Keratinocyte (primary cell): ENCODE results near the gene PDE6G. TPM values are rescaled to one million over a fixed set of nuclear protein-coding genes. Genes with fewer than 3 reads are reported as not detected.

Source experiments
- DNase-seq: peaks from one replicate; pipeline ENCODE4 v3.0.0-alpha.2; 2011; ENCODE audit warnings: low read depth, missing footprints, low spot score
- FAIRE-seq: peaks from 2 replicates; lab custom pipeline; 2011; peaks lifted over from hg19 to GRCh38; lab: Jason Lieb, UNC
- H2AFZ ChIP-seq: 2 replicates; pipeline ENCODE4 v1.6.0; 2012; ENCODE audit warnings: low read length, control low read depth, inconsistent platforms; ENCODE audit not compliant: control insufficient read depth
- H3K27ac ChIP-seq: 2 replicates; pipeline ENCODE4 v1.5.1; 2011; ENCODE audit warnings: low read length; ENCODE audit not compliant: control insufficient read depth, insufficient read depth
- H3K27me3 ChIP-seq: 3 replicates; pipeline ENCODE4 v1.6.0; 2011; ENCODE audit warnings: low read length; ENCODE audit not compliant: control insufficient read depth, insufficient read depth; ENCODE audit errors: extremely low read depth
- H3K36me3 ChIP-seq, 2 experiments: 2 replicates in 1 of 2; 3 replicates in 1 of 2; pipeline ENCODE4 v1.5.1; 2011; ENCODE audit warnings: low read length in 2 of 2, mild to moderate bottlenecking in 1 of 2; ENCODE audit not compliant: control insufficient read depth in 2 of 2, insufficient read depth in 2 of 2; ENCODE audit errors: extremely low read depth in 1 of 2
- H3K4me1 ChIP-seq: 3 replicates; pipeline ENCODE4 v1.5.1; 2011; ENCODE audit warnings: low read length; ENCODE audit not compliant: control insufficient read depth, insufficient read depth; ENCODE audit errors: extremely low read depth
- H3K4me2 ChIP-seq: 3 replicates; pipeline ENCODE4 v1.6.0; 2011; ENCODE audit warnings: low read depth, low read length; ENCODE audit not compliant: control insufficient read depth, insufficient read depth; ENCODE audit errors: extremely low read depth
- H3K4me3 ChIP-seq, 3 experiments: fragments of 200-600 bp in 1 of 3; sonication (generic) in 1 of 3; 2 replicates in 2 of 3; 3 replicates in 1 of 3; pipeline ENCODE4 v1.5.1; 2011 to 2016; ENCODE audit warnings: low read length in 3 of 3, mild to moderate bottlenecking in 3 of 3, control low read depth in 2 of 3, inconsistent platforms in 1 of 3, low read depth in 1 of 3, mixed read lengths in 1 of 3, mixed run types in 1 of 3, moderate library complexity in 1 of 3; ENCODE audit not compliant: control insufficient read depth in 2 of 3, insufficient read depth in 2 of 3; ENCODE audit errors: extremely low read depth in 1 of 3
- H3K79me2 ChIP-seq: 2 replicates; pipeline ENCODE4 v1.6.0; 2012; ENCODE audit warnings: low read length; ENCODE audit not compliant: control insufficient read depth, insufficient read depth
- H3K9ac ChIP-seq: 3 replicates; pipeline ENCODE4 v1.6.0; 2011; ENCODE audit warnings: low read length; ENCODE audit not compliant: control insufficient read depth, insufficient read depth; ENCODE audit errors: extremely low read depth
- H3K9me1 ChIP-seq: 3 replicates; pipeline ENCODE4 v1.6.0; 2011; ENCODE audit warnings: low read length; ENCODE audit not compliant: control insufficient read depth, insufficient read depth; ENCODE audit errors: extremely low read depth
- H3K9me3 ChIP-seq: 2 replicates; pipeline ENCODE4 v1.5.1; 2012; ENCODE audit warnings: low read depth, low read length; ENCODE audit not compliant: control insufficient read depth
- H4K20me1 ChIP-seq: 3 replicates; pipeline ENCODE4 v1.6.0; 2011; ENCODE audit warnings: low read length; ENCODE audit not compliant: control insufficient read depth, insufficient read depth; ENCODE audit errors: extremely low read depth
- CTCF ChIP-seq, 3 experiments: IDR thresholded peaks in 1 of 3; conservative IDR thresholded peaks in 1 of 3; optimal IDR thresholded peaks in 1 of 3; 2 replicates in 2 of 3; 3 replicates in 1 of 3; pipeline versions ENCODE3 to v1.5.1; 2011; ENCODE audit warnings: low read length in 3 of 3, mild to moderate bottlenecking in 3 of 3, moderate library complexity in 2 of 3, control low read depth in 1 of 3, inconsistent platforms in 1 of 3; ENCODE audit not compliant: insufficient read depth in 2 of 3; ENCODE audit errors: extremely low read depth in 1 of 3
- EZH2 ChIP-seq: IDR thresholded peaks from one replicate; pipeline ENCODE4 v1.6.1; 2012; ENCODE audit warnings: inconsistent platforms, mild to moderate bottlenecking, low read length, moderate library complexity
- dilution Hi-C: fragments of 300-500 bp; cut with MboI; formaldehyde crosslinking; loops from one replicate; pipeline ENCODE4 v1.7.0; 2020; ENCODE audit warnings: low sequenced_read_pairs; ENCODE audit not compliant: extremely low pct_ligation_motif_present
- polyA plus RNA-seq, 5 experiments: library from polyadenylated mRNA; depleted of rRNA in 3 of 5; stranded (reverse) in 3 of 5; stranded (forward) in 1 of 5; unstranded in 1 of 5; fragments of >200 nt; gene quantifications; 1 replicate in 1 of 5; 2 replicates in 3 of 5; 3 replicates in 1 of 5; pipeline versions ENCODE4 v1.2.1 to v1.2.3, GENCODE V29; 2011 to 2012; ENCODE audit warnings: missing spikeins in 2 of 5, low read depth in 1 of 5, low replicate concordance in 1 of 5

Gene PDE6G
- polyA plus RNA-seq, 1 donor (not counting 4 experiments of a cell fraction or from before 2014, with no cell fraction given) = not detected

DNA sequence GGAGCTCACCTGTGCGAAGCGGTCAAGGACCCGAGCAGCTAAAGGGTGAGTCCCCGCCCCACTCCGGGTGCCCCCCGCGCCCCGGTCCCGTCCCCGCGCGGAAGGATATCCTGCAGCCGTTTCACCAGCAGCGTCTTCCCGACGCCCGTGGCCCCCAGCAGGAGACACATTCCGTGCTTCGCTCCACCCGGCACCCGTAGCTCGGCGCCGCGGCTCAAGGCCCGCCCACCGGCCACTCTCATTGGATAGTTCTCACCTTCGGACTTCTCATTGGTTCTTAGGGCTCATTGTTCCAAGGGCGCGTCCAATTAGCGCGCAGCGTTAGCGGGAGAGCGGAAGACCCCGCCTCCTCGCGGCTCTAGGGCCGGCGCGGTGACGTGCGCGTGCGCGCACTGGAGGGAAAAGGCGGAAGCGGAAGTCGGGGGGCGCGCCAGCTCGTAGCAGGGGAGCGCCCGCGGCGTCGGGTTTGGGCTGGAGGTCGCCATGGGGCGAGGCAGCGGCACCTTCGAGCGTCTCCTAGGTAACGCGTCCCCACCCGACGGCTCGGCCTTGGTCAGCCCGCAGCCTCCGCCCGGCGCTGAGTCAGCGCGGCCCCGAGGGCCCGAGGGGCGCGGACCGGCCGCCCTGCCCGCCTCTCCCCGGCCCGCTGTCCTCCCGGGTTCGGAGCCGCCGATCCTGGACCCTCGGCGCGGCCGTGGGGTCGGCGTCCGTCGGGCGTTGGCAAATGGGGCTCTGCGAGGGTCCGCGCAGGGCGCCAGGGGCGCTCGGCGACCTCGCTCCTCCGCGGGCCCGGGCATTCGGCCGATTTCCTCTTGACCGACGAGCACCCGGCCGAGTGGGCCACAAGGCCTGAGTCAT, 27.5 kb upstream of the PDE6G start, which contains the start of the genes ARL16 and HGS:
ARL16 (minus strand) TSS at position 214 of the 858 bp plus-strand sequence; CDS start at position 170, 44 bp downstream.
HGS (plus strand) TSS at position 428 of the 858 bp plus-strand sequence; CDS start at position 484, 56 bp downstream.
- DNase-seq (peak; percentile 90), FAIRE-seq (peak; percentile 80)
- H3K27ac ChIP-seq = peak within 1 kb of the TSS; percentile 93
- dilution Hi-C loops = no loop called here
- H4K20me1 ChIP-seq = peaks cover 22% of the 10 kb centered on the region
- H3K9me3 ChIP-seq = no peaks in the 10 kb centered on the region
- peak within 1 kb of the TSS; percentile 83 for H3K9ac ChIP-seq
- no peak for TF ChIP-seq EZH2
- TF ChIP-seq CTCF (optimal IDR thresholded peaks at IDR 0.05 in 1 of 3, IDR thresholded peaks at IDR 0.05 in 1 of 3, conservative IDR thresholded peaks at IDR 0.05 in 1 of 3; ENCODE audit: extremely low read depth in 1 of 3, insufficient read depth in 2 of 3, low read length in 3 of 3) = no peak
- H3K36me3 ChIP-seq = peaks cover 34 to 36% of the 10 kb centered on the region in 2 experiments
- peaks cover 30% of the 10 kb centered on the region for H3K4me1 ChIP-seq
- no peaks in the 10 kb centered on the region for H3K9me1 ChIP-seq
- H3K79me2 ChIP-seq = peaks cover 64% of the 10 kb centered on the region
- no peaks in the 10 kb centered on the region for H3K27me3 ChIP-seq
- H3K4me2 ChIP-seq = peak within 1 kb of the TSS; percentile 97
- H3K4me3 ChIP-seq = peak within 1 kb of the TSS; percentile 85 to 99 (median 89)
- peak within 1 kb of the TSS; percentile 74 for H2AFZ ChIP-seq

DNA sequence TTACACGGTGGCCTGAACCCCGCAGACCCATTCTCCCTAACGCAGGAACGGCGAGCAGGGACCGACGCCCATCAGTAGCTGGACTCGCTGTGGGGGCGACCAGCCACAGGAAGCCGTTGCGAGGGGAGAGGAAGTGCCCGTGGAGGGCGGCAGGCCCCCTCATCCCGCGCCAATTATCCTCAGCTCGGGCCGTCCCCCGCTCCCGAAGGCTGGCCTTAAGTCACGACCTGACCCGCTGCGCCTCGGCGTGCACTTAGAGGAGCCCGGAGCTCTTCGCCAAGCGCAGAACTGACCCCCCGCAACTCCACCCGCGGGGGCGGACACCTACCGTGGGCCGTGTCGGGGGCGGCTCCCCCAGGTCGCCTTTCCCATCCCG, 26.9 kb upstream of the PDE6G start:
- H3K9ac ChIP-seq = peak overlapping the region; percentile 83
- H2AFZ ChIP-seq = peak overlapping the region; percentile 74
- H3K9me3 ChIP-seq = no peaks in the 10 kb centered on the region
- peak overlapping the region; percentile 85 to 99 (median 89) for H3K4me3 ChIP-seq
- DNase-seq = no peak
- peaks cover 28 to 31% of the 10 kb centered on the region in 2 experiments for H3K36me3 ChIP-seq
- H4K20me1 ChIP-seq = peaks cover 17% of the 10 kb centered on the region
- dilution Hi-C loops = no loop called here
- no peak for TF ChIP-seq EZH2
- no peak for TF ChIP-seq CTCF (optimal IDR thresholded peaks at IDR 0.05 in 1 of 3, IDR thresholded peaks at IDR 0.05 in 1 of 3, conservative IDR thresholded peaks at IDR 0.05 in 1 of 3; ENCODE audit: extremely low read depth in 1 of 3, insufficient read depth in 2 of 3, low read length in 3 of 3)
- peaks cover 24% of the 10 kb centered on the region for H3K4me1 ChIP-seq
- H3K79me2 ChIP-seq = peaks cover 58% of the 10 kb centered on the region
- FAIRE-seq = no peak
- peak overlapping the region; percentile 71 for H3K27ac ChIP-seq
- peak overlapping the region; percentile 97 for H3K4me2 ChIP-seq
- H3K9me1 ChIP-seq = no peaks in the 10 kb centered on the region
- H3K27me3 ChIP-seq = no peaks in the 10 kb centered on the region
